ENCODE data around the gene ZFR. TPM values are rescaled to one million over a fixed set of nuclear protein-coding genes. Genes with fewer than 3 reads are reported as not detected.

ZFR gene
- total and polyA plus RNA-seq, 9 of the 15 experiments (the other 6 are each of a cell fraction or from before 2014, with no cell fraction given) = 35.5 to 108 (median 71.1) TPM

DNA sequence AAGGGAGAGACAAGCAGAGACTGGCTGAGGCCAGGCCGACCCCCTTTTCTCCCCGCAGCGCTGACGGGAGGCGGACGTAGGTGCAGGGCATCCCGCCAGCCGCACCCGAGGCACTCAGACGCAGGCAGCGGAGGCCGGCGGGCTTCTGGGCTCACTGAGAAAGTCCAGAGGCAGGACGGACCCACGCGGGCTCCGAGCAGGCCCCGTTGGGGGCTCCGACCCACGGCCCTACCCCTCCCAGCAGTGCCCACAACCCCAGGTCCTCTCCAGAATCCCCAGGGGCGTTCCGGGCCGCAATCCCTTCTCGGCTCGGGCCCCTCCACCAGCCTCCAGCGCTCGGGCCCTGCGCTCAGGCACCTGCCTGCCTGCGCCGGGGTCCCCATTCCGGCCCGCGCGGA, 132.3 kb downstream of the ZFR start:
- peak; percentile 44 to 66 (median 52) for DNase-seq (ENCODE audit: extremely low read depth in 1 of 4, low spot score in 3 of 4)
- intact Hi-C loops (cut with micrococcal nuclease) (loop anchor here (2.0 kb wide), 1 partner anchor 141 kb away; no protein-coding TSS in a partner anchor), in situ Hi-C loops (cut with MboI) (no loop called here)
- Histone ChIP-seq H3K9me3 (replicated peaks; ENCODE audit: control insufficient read depth, insufficient read depth, low read depth, low read length) (no peaks in the 10 kb centered on the region), H3K9me1 (ENCODE audit: control insufficient read depth, insufficient read depth, low read length) (no peaks in the 10 kb centered on the region), H3K9ac (ENCODE audit: insufficient read depth in 1 of 2, low read depth in 2 of 2, low read length in 2 of 2) (peak overlapping the region; percentile 77 to 94), H3K4me2 (ENCODE audit: insufficient read depth, low read length) (peak overlapping the region; percentile 81), H3K4me3 (peak overlapping the region; percentile 94), H3K4me1 (replicated peaks in 1 of 2; ENCODE audit: control insufficient read depth in 2 of 2, insufficient read depth in 2 of 2, low read length in 2 of 2) (peaks cover 13 to 33% of the 10 kb centered on the region in 2 experiments), H3K27ac (ENCODE audit: extremely low read depth, low read depth, low read length) (peak overlapping the region; percentile 80), H3K36me3 (ENCODE audit: control insufficient read depth, insufficient read depth, low read length) (peaks cover 8% of the 10 kb centered on the region; the same call in 1 of the 3 replicates), H3K79me2 (ENCODE audit: control insufficient read depth, insufficient read depth, low read length) (peaks cover 46% of the 10 kb centered on the region), H4K20me1 (replicated peaks; ENCODE audit: control insufficient read depth, insufficient read depth, low read length) (no peaks in the 10 kb centered on the region), H3K27me3 (ENCODE audit: control insufficient read depth in 2 of 2, insufficient read depth in 2 of 2, low read length in 2 of 2) (no peaks in the 10 kb centered on the region), H2AFZ (ENCODE audit: low read depth, low read length) (peak overlapping the region; percentile 77)
- peak; percentile 33 for ATAC-seq
- ChIA-PET POLR2A (interaction anchor here (1.0 to 1.8 kb wide), 2 partner anchors 14 to 118 kb away, joined by 3 to 10 read pairs; no protein-coding TSS in a partner anchor), CTCF (ENCODE audit: low intra/inter-chr PET ratio) (no interaction called here)
- under 1% methylated on average over 34 of the region's 34 CpGs for WGBS (ENCODE audit: insufficient coverage, low coverage, missing lambda C conversion rate)
- FAIRE-seq = no peak
- BruUV-seq (replicated peaks) = no TSS peak
- no peak for TF ChIP-seq POLR2A (conservative IDR thresholded peaks at IDR 0.05)
- no peak for TF ChIP-seq SUPT5H (IDR thresholded peaks at IDR 0.05)
- peak; percentile 23 for TF ChIP-seq KDM5B (IDR thresholded peaks at IDR 0.05; ENCODE audit: insufficient replicate concordance, low read depth, low read length)
- 0 out of 2 replicates have a peak, but pooled peaks have one; percentile 24 for TF ChIP-seq GATA2 (CRISPR knock-in tag; IDR thresholded peaks at IDR 0.05)
- TF ChIP-seq SREBF1 (IDR thresholded peaks at IDR 0.05; ENCODE audit: borderline replicate concordance, low read depth, low read length) = no peak
- TF ChIP-seq NUFIP1 (IDR thresholded peaks at IDR 0.05; ENCODE audit: partially characterized antibody) = no peak
- TF ChIP-seq PCBP1 (IDR thresholded peaks at IDR 0.05; ENCODE audit: low read depth, low read length, poor library complexity, severe bottlenecking) = peak; percentile 19
- TF ChIP-seq, protein P1, sequence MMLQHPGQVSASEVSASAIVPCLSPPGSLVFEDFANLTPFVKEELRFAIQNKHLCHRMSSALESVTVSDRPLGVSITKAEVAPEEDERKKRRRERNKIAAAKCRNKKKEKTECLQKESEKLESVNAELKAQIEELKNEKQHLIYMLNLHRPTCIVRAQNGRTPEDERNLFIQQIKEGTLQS (IDR thresholded peaks at IDR 0.05) = no peak
- TF ChIP-seq, protein P1 (CRISPR knock-in tag; conservative IDR thresholded peaks at IDR 0.05) = no peak
- TF ChIP-seq, protein P2, sequence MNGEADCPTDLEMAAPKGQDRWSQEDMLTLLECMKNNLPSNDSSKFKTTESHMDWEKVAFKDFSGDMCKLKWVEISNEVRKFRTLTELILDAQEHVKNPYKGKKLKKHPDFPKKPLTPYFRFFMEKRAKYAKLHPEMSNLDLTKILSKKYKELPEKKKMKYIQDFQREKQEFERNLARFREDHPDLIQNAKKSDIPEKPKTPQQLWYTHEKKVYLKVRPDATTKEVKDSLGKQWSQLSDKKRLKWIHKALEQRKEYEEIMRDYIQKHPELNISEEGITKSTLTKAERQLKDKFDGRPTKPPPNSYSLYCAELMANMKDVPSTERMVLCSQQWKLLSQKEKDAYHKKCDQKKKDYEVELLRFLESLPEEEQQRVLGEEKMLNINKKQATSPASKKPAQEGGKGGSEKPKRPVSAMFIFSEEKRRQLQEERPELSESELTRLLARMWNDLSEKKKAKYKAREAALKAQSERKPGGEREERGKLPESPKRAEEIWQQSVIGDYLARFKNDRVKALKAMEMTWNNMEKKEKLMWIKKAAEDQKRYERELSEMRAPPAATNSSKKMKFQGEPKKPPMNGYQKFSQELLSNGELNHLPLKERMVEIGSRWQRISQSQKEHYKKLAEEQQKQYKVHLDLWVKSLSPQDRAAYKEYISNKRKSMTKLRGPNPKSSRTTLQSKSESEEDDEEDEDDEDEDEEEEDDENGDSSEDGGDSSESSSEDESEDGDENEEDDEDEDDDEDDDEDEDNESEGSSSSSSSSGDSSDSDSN (IDR thresholded peaks at IDR 0.05; ENCODE audit: borderline replicate concordance in 1 of 2, low read depth in 2 of 2, low read length in 2 of 2) = peak in 1 of 2 experiments; percentile 69; a peak in 2 of 4 replicates
- 0 out of 2 replicates have a peak, but pooled peaks have one; percentile 17 for TF ChIP-seq NR2C2 (CRISPR knock-in tag; IDR thresholded peaks at IDR 0.05)
- no peak for TF ChIP-seq NR2C2 (tag; IDR thresholded peaks at IDR 0.05)
- no peak for TF ChIP-seq ZEB2 (IDR thresholded peaks at IDR 0.05)
- TF ChIP-seq, protein P3, sequence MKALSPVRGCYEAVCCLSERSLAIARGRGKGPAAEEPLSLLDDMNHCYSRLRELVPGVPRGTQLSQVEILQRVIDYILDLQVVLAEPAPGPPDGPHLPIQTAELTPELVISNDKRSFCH (CRISPR knock-in tag; IDR thresholded peaks at IDR 0.05) = no peak
- TF ChIP-seq, protein P3 (tag; IDR thresholded peaks at IDR 0.05) = 0 out of 2 replicates have a peak, but pooled peaks have one; percentile 52
- TF ChIP-seq ZBTB17 (CRISPR knock-in tag; IDR thresholded peaks at IDR 0.05) = 0 out of 2 replicates have a peak, but pooled peaks have one; percentile 21
- TF ChIP-seq PHB (CRISPR knock-in tag; IDR thresholded peaks at IDR 0.05) = peak; percentile 67
- 0 out of 2 replicates have a peak, but pooled peaks have one; percentile 10 for TF ChIP-seq ZNF282 (CRISPR knock-in tag; IDR thresholded peaks at IDR 0.05)
- TF ChIP-seq ESRRB (CRISPR knock-in tag; IDR thresholded peaks at IDR 0.05; ENCODE audit: borderline replicate concordance) = no peak
- TF ChIP-seq SMARCA4 (IDR thresholded peaks at IDR 0.05) = 0 out of 2 replicates have a peak, but pooled peaks have one; percentile 16
